DMS153 treated with DMSO at 0.1 percent for 48 hours (cell line): ENCODE data around the gene VAC14.

Experiments
- DNase-seq: peaks from one replicate; lab custom pipeline; 2025; ENCODE audit not compliant: unreplicated experiment; lab: John Stamatoyannopoulos, UW

Gene VAC14

GRCh38 chr16:70725912-70726828 lies 74.8 kb downstream of the VAC14 start:
- no peak for DNase-seq

- DNase-seq, result no peak
Observed at GRCh38 chr16:70725024-70725911, 75.7 kb downstream of the VAC14 start.

GRCh38 chr16:70724146-70725023 lies 76.6 kb downstream of the VAC14 start:
- no peak for DNase-seq

- no peak for DNase-seq
Observed at GRCh38 chr16:70723740-70724145, 77.2 kb downstream of the VAC14 start.

GRCh38 chr16:70721202-70721963 lies 79.6 kb downstream of the VAC14 start:
- DNase-seq, result no peak

- DNase-seq, result no peak
Observed at GRCh38 chr16:70720425-70721201, 80.3 kb downstream of the VAC14 start.

GRCh38 chr16:70717065-70717464 lies 83.9 kb downstream of the VAC14 start:
- no peak for DNase-seq

- no peak for DNase-seq
Observed at GRCh38 chr16:70715860-70716357, 85.0 kb downstream of the VAC14 start.

GRCh38 chr16:70715055-70715858 lies 85.7 kb downstream of the VAC14 start:
- DNase-seq, result no peak

GRCh38 chr16:70714581-70715054 lies 86.3 kb downstream of the VAC14 start:
- DNase-seq, result no peak

- no peak for DNase-seq
Observed at GRCh38 chr16:70713824-70714223, 87.1 kb downstream of the VAC14 start.

- DNase-seq, result no peak
Observed at GRCh38 chr16:70713342-70713741, 87.6 kb downstream of the VAC14 start.

- no peak for DNase-seq
Observed at GRCh38 chr16:70712942-70713341, 88.0 kb downstream of the VAC14 start.

GRCh38 chr16:70712359-70712758 lies 88.6 kb downstream of the VAC14 start:
- no peak for DNase-seq

- DNase-seq, result no peak
Observed at GRCh38 chr16:70711211-70712031, 89.5 kb downstream of the VAC14 start.

GRCh38 chr16:70710422-70711210 lies 90.3 kb downstream of the VAC14 start:
- DNase-seq, result no peak

GRCh38 chr16:70709942-70710341 lies 91.0 kb downstream of the VAC14 start:
- no peak for DNase-seq
